Naive thymus-derived CD4-positive, alpha-beta T cell (primary cell): Measurements from ENCODE around the gene SETD1B. TPM values are rescaled to one million over a fixed set of nuclear protein-coding genes. Genes with fewer than 3 reads are reported as not detected.
A peak's percentile ranks its signal among the peaks of the same experiment; 100 is the strongest.

ENCODE experiments used
- ATAC-seq: fragments of 150-1000 bp; cut with Tn5 transposase; 2 replicates; pipeline ENCODE4 v1.10.0; 2021; ENCODE audit warnings: mild to moderate bottlenecking, moderate library complexity
- CTCF ChIA-PET: fragments of 350-600 bp; sonication (Branson Sonifier 250); formaldehyde crosslinking; loops from one replicate; lab custom pipeline; 2021; ENCODE audit warnings: antibody characterized with exemption; lab: Charles Lee
- POLR2A ChIA-PET: fragments of 350-600 bp; sonication (Branson Sonifier 250); formaldehyde crosslinking; loops from one replicate; lab custom pipeline; 2021; ENCODE audit warnings: antibody characterized with exemption, inconsistent platforms; lab: Charles Lee
- DNase-seq, 9 donors: peaks; one replicate each; pipeline versions ENCODE4 v3.0.0 to v3.0.0-alpha.2; 2020 to 2022; ENCODE audit warnings: mixed read lengths in 1 of 9
- H3K27ac ChIP-seq: one replicate; pipeline ENCODE4 v1.7.0; 2013; ENCODE audit warnings: mild to moderate bottlenecking, low read depth, low read length, moderate library complexity
- H3K27me3 ChIP-seq, 2 donors: one replicate each; pipeline ENCODE4 v1.7.0; 2013; ENCODE audit warnings: low read length in 2 of 2, mild to moderate bottlenecking in 2 of 2, moderate library complexity in 2 of 2; ENCODE audit not compliant: control insufficient read depth in 2 of 2, insufficient read depth in 2 of 2
- H3K36me3 ChIP-seq, 3 experiments: 1 replicate in 2 of 3; 2 replicates in 1 of 3; pipeline ENCODE4 v1.7.0; 2013; ENCODE audit warnings: low read length in 3 of 3, mild to moderate bottlenecking in 3 of 3, moderate library complexity in 1 of 3; ENCODE audit not compliant: insufficient read depth in 3 of 3, control insufficient read depth in 2 of 3
- H3K4me1 ChIP-seq, 2 donors: one replicate each; pipeline ENCODE4 v1.7.0; 2013; ENCODE audit warnings: low read length in 2 of 2, mild to moderate bottlenecking in 2 of 2, moderate library complexity in 1 of 2; ENCODE audit not compliant: control insufficient read depth in 2 of 2, insufficient read depth in 2 of 2
- H3K4me3 ChIP-seq: 2 replicates; pipeline ENCODE4 v1.7.0; 2013; ENCODE audit warnings: mild to moderate bottlenecking, low read length
- H3K9me3 ChIP-seq, 3 experiments: 1 replicate in 2 of 3; 2 replicates in 1 of 3; pipeline ENCODE4 v1.7.0; 2013; ENCODE audit warnings: low read length in 3 of 3; ENCODE audit not compliant: control insufficient read depth in 2 of 3
- H3K27ac Mint-ChIP-seq, 9 donors: one replicate each; pipeline ENCODE4 v1.8.0; 2020 to 2022; ENCODE audit warnings: mixed read lengths in 9 of 9, mild to moderate bottlenecking in 8 of 9, moderate library complexity in 5 of 9, inconsistent platforms in 2 of 9
- H3K27me3 Mint-ChIP-seq, 5 donors: one replicate each; pipeline ENCODE4 v1.8.0; 2021 to 2022; ENCODE audit warnings: mixed read lengths in 5 of 5, mild to moderate bottlenecking in 1 of 5
- H3K36me3 Mint-ChIP-seq, 5 donors: one replicate each; pipeline ENCODE4 v1.8.0; 2020 to 2022; ENCODE audit warnings: mixed read lengths in 5 of 5, mild to moderate bottlenecking in 3 of 5, inconsistent platforms in 1 of 5
- H3K4me1 Mint-ChIP-seq, 7 donors: one replicate each; pipeline ENCODE4 v1.8.0; 2020 to 2022; ENCODE audit warnings: mixed read lengths in 7 of 7, mild to moderate bottlenecking in 3 of 7, inconsistent platforms in 1 of 7
- H3K4me3 Mint-ChIP-seq, 10 donors: one replicate each; pipeline ENCODE4 v1.8.0; 2020 to 2022; ENCODE audit warnings: mild to moderate bottlenecking in 10 of 10, mixed read lengths in 10 of 10, moderate library complexity in 6 of 10, inconsistent platforms in 2 of 10
- H3K9me3 Mint-ChIP-seq, 11 donors: one replicate each; pipeline ENCODE4 v1.8.0; 2020 to 2022; ENCODE audit warnings: mixed read lengths in 11 of 11, mild to moderate bottlenecking in 4 of 11, inconsistent platforms in 1 of 11, moderate library complexity in 1 of 11
- intact Hi-C, 2 donors: fragments of 100-400 bp; cut with micrococcal nuclease; formaldehyde crosslinking; loops; one replicate each; pipeline ENCODE4 v1.15.1; 2023
- polyA plus RNA-seq, 2 donors: library from polyadenylated mRNA; unstranded; fragments of 300-500 nt; fragmentation: Illumina TruSeq; gene quantifications; one replicate each; pipeline ENCODE4 v1.2.3, GENCODE V29; 2021
- total RNA-seq, 6 experiments: library from RNA in 5 of 6; stranded (reverse) in 5 of 6; gene quantifications; 1 replicate in 5 of 6; 2 replicates in 1 of 6; pipeline ENCODE4 v1.2.3 and lab custom pipeline; 2021 to 2026

The SETD1B gene
- total and polyA plus RNA-seq, 7 experiments from 2014 or later, result 2.1 to 124 (median 77.7) TPM

DNA sequence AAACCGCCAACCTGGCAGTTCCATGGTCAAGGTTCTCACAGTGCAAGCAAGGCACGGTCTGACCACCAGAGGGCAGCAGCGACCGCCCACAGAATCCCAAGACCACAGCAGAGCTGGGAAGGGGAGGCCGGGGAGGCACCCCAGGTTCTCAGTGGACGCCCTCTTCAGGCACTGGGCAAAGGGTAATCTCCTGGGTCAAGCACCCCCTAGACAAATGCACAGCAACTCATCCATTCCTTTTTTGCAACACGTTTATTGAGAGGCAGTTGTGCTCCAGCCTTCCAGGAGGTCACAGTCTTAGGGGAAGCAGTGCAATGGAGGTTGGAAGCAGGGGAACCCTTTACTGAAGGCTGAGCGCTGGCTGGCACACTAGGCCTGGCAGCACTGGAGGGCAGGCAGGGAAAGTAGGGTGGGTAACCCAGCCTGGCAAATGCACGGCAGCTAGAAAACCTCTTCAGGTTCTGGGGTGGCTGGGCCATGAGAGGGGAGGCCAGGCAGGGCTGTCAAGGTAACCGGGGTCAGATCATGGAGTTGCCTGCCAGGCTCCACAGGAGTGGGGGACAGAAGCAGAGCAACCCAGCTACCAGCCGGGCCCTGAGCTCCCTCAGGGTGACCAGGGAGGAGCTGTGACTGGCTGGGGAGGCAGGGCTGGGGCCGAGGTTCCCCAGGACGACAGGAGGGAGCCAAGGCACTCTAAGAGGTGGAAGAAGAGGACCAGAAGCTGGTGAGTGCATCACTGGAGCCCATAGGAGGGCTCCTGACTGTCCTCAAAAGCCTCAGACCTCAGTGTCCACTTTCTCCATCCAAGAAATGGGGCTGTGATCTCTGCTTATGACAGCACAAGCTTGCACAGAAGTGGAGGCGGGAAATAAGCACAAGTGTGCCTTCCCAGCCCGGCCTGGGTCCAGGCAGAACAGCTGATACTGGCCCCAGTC is 8.5 kb upstream of the SETD1B start:
- POLR2A ChIA-PET, result interaction anchor here (0.6 to 33.4 kb wide), 16 partner anchors 5 to 244 kb away, joined by 3 to 1941 read pairs (median 8); partner anchors contain the start of genes PSMD9, RHOF, SETD1B and TMEM120B

DNA sequence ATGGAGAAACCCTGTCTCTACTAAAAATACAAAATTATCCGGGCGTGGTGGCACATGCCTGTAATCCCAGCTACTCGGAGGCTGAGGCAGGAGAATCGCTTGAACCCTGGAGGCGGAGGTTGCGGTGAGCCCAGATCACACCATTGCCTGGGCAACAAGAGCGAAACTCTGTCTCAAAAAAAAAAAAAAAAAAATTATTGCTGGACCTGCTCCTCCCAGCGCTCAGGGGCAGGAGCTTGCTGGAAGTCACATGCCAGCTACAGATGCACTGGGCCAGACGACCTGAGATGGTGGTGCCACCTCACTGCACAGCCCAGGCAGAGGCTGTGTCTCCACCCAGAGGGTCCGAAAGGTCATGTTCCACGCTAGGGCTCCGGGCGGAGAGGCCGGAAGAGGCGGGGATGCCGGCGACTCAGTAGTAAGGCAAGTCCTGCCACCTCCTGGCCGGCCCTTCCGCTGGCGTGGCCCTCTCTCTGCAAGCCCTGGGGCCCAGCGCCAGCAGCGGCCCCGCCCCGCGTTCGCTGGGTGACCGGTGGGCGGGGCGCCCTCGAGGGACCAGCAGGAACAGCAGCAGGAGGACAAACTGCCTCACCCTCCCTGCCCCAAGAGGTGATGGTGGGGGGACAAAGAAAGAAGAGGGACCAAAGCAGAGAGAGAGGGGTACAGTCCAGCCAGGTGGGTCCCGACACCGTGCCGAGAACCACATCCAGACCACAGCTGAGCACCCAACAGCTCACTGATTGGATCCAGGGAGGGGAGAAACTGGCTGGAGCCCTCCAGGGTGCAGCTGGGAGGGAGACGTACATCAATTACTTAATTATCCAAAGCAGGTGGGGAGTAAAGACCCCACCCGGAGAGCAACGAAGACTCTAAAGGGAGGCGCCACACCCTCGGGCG is 6.7 kb upstream of the SETD1B start:
- no peak for DNase-seq

More for the DNA sequence above, 8.5 kb upstream of the SETD1B start:
- peak overlapping the region; percentile 96 for H3K27ac ChIP-seq
- H3K4me3 ChIP-seq, result peak overlapping the region; percentile 42
- Mint-ChIP-seq H3K36me3 (peaks cover 6 to 27% (median 13%) of the 10 kb centered on the region in 5 donors), H3K4me3 (peak overlapping the region; percentile 84 to 99 (median 93)), H3K27me3 (no peaks in the 10 kb centered on the region), H3K4me1 (peaks cover 38 to 65% (median 52%) of the 10 kb centered on the region in 7 donors), H3K27ac (peak overlapping the region; percentile 85 to 99 (median 95)), H3K9me3 (peaks cover 0 to 9% (median 0%) of the 10 kb centered on the region in 11 donors)
- peaks cover 0 to 47% (median 0%) of the 10 kb centered on the region in 3 experiments for H3K36me3 ChIP-seq
- no peaks in the 10 kb centered on the region for H3K9me3 ChIP-seq
- ATAC-seq (peak; percentile 47), DNase-seq (peak; percentile 74 to 89 (median 83))
- no peaks in the 10 kb centered on the region for H3K27me3 ChIP-seq
- intact Hi-C loops, result loop anchor here (1.0 to 2.0 kb wide), 5 partner anchors 16 to 168 kb away; partner anchors contain the start of genes ORAI1 (in 1 of the 2), PSMD9 (in 1 of the 2) and TMEM120B (in 1 of the 2)
- CTCF ChIA-PET, result interaction anchor here (0.6 to 14.9 kb wide), 20 partner anchors 12 to 374 kb away, joined by 3 to 609 read pairs (median 8); partner anchors contain the start of genes PSMD9, SETD1B and TMEM120B
- peaks cover 40 to 44% of the 10 kb centered on the region in 2 donors for H3K4me1 ChIP-seq

DNA sequence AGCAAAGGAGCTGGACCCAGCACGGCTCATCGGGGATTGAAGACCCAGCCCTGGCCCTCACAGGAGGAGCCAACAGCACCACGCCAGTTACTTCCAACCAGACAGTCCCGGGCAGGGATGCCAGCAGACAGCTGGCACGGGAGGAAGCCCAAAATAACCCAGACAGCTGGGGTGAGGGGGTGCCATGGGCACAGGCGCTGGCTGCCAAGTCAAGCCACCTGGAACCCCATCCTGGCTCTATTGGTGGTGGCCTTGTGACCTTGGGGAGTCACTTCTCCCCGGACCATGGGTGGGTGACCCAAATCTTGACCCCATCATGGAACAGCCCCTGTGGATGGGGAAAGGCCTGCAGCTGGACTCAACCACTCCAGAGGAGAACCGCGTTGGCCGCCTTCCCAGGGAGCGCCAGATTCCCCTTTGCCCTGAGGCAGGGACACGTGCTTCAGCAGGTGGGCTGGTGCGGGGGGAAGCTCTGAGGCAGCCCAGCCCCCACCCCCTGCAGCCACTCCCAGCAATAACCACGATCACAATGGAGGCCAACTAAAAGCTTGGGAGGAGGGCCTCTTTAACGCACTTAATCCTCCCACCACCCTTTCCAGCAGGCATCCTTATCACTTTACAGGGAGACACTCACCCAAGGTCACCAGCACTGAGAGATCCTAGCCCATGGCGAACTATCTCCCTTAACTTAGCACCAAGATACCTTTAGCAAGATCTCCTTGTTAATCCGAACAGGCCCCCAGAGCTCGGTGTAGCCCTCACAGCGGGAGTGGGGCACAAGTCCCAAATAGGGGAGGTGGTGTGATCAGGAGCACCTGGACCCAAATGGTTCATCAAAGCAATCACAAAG is 5.6 kb upstream of the SETD1B start:
- H3K27ac ChIP-seq, result peak overlapping the region; percentile 96
- H3K36me3 ChIP-seq, result peaks cover 0 to 46% (median 0%) of the 10 kb centered on the region in 3 experiments
- ChIA-PET CTCF (interaction anchor here (0.6 to 14.9 kb wide), 7 partner anchors 9 to 764 kb away, joined by 3 to 609 read pairs (median 5); partner anchors contain the start of gene SETD1B), POLR2A (interaction anchor here (0.7 to 33.4 kb wide), 9 partner anchors 2 to 714 kb away, joined by 3 to 1941 read pairs (median 17); partner anchors contain the start of genes PSMD9, RHOF, SETD1B and TMEM120B)
- Mint-ChIP-seq H3K27me3 (no peaks in the 10 kb centered on the region), H3K4me3 (peak overlapping the region; percentile 83 to 92 (median 88)), H3K36me3 (peaks cover 11 to 23% (median 17%) of the 10 kb centered on the region in 5 donors), H3K9me3 (peaks cover 0 to 13% (median 0%) of the 10 kb centered on the region in 11 donors), H3K4me1 (peaks cover 30 to 49% (median 38%) of the 10 kb centered on the region in 7 donors), H3K27ac (peak overlapping the region; percentile 83 to 98 (median 94))
- no peaks in the 10 kb centered on the region for H3K9me3 ChIP-seq
- intact Hi-C loops, result no loop called here
- ATAC-seq (no peak), DNase-seq (no peak)
- H3K27me3 ChIP-seq, result no peaks in the 10 kb centered on the region
- no peak overlapping the region for H3K4me3 ChIP-seq
- H3K4me1 ChIP-seq, result peaks cover 28 to 33% of the 10 kb centered on the region in 2 donors

More for the DNA sequence above, 6.7 kb upstream of the SETD1B start:
- Histone ChIP-seq H3K4me3 (no peak overlapping the region), H3K4me1 (peaks cover 28 to 33% of the 10 kb centered on the region in 2 donors), H3K27ac (peak overlapping the region; percentile 24), H3K9me3 (no peaks in the 10 kb centered on the region), H3K36me3 (peaks cover 0 to 54% (median 0%) of the 10 kb centered on the region in 3 experiments), H3K27me3 (no peaks in the 10 kb centered on the region)
- ChIA-PET POLR2A (interaction anchor here (1.1 to 33.4 kb wide), 11 partner anchors 3 to 221 kb away, joined by 4 to 1941 read pairs (median 17); partner anchors contain the start of genes PSMD9, RHOF, SETD1B and TMEM120B), CTCF (interaction anchor here (0.6 to 14.9 kb wide), 6 partner anchors 8 to 121 kb away, joined by 3 to 609 read pairs (median 30); partner anchors contain the start of gene SETD1B)
- H3K27ac Mint-ChIP-seq, result peak overlapping the region; percentile 72 to 98 (median 85)
- H3K9me3 Mint-ChIP-seq, result peaks cover 0 to 10% (median 0%) of the 10 kb centered on the region in 11 donors
- peak overlapping the region; percentile 33 to 92 (median 81) for H3K4me3 Mint-ChIP-seq
- H3K27me3 Mint-ChIP-seq, result no peaks in the 10 kb centered on the region
- H3K36me3 Mint-ChIP-seq, result peaks cover 11 to 23% (median 17%) of the 10 kb centered on the region in 5 donors
- H3K4me1 Mint-ChIP-seq, result peaks cover 35 to 49% (median 40%) of the 10 kb centered on the region in 7 donors
- intact Hi-C loops, result no loop called here
- no peak for ATAC-seq

DNA sequence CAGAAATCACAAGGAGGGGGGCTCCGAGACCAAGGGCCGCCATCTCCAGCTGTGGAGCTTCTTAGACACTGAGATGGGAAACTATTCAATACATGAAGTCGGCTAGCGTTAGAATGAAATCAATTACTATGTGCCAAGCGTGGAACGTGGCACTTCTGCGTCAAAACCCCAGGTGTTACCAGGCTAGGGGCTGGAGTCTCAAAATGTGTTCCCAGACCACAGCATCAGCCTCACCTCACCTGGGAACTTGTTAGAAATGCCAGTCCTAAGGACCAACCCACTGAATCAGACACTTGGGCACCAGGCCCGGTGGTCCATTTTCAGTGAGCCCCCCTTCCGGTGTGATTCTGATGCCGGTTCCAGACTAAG is 5.0 kb upstream of the SETD1B start:
- H3K4me3 Mint-ChIP-seq, result peak overlapping the region; percentile 83 to 92 (median 88)
- Histone ChIP-seq H3K27me3 (no peaks in the 10 kb centered on the region), H3K4me1 (peaks cover 27 to 33% of the 10 kb centered on the region in 2 donors), H3K4me3 (peak overlapping the region; percentile 52), H3K27ac (peak overlapping the region; percentile 96), H3K36me3 (peaks cover 0 to 49% (median 0%) of the 10 kb centered on the region in 3 experiments), H3K9me3 (no peaks in the 10 kb centered on the region)
- ATAC-seq, result no peak
- peak overlapping the region; percentile 83 to 98 (median 89) for H3K27ac Mint-ChIP-seq
- CTCF ChIA-PET, result interaction anchor here (0.6 to 14.9 kb wide), 7 partner anchors 9 to 765 kb away, joined by 3 to 609 read pairs (median 4); partner anchors contain the start of gene SETD1B
- POLR2A ChIA-PET, result interaction anchor here (2.6 to 33.4 kb wide), 6 partner anchors 1 to 90 kb away, joined by 14 to 1941 read pairs (median 44); partner anchors contain the start of genes PSMD9, RHOF, SETD1B and TMEM120B
- peaks cover 11 to 23% (median 17%) of the 10 kb centered on the region in 5 donors for H3K36me3 Mint-ChIP-seq
- peaks cover 30 to 49% (median 38%) of the 10 kb centered on the region in 7 donors for H3K4me1 Mint-ChIP-seq
- no peaks in the 10 kb centered on the region for H3K27me3 Mint-ChIP-seq
- peaks cover 0 to 14% (median 0%) of the 10 kb centered on the region in 11 donors for H3K9me3 Mint-ChIP-seq
- no peak for DNase-seq
- intact Hi-C loops, result no loop called here
